IMR-90 (cell line): ENCODE data around the gene KL. TPM values are rescaled to one million over a fixed set of nuclear protein-coding genes. Genes with fewer than 3 reads are reported as not detected.

Experiments used
- ATAC-seq: fragments of 200-7000 bp; cut with Tn5 transposase; 2 replicates; pipeline ENCODE4 v1.9.1; 2020; ENCODE audit warnings: low read depth, mild to moderate bottlenecking, moderate library complexity
- BruUV-seq: library from RNA; stranded (reverse); fragments of 400-500 nt; replicated peaks from 2 replicates; lab custom pipeline; 2021; lab: Mats Ljungman, UMichigan
- CTCF ChIA-PET: fragments of 300-600 bp; formaldehyde crosslinking; extraction: SDS; loops from one replicate; lab custom pipeline; 2021; ENCODE audit warnings: antibody characterized with exemption; lab: Yijun Ruan, JAX
- POLR2A ChIA-PET: fragments of 300-600 bp; sonication (Branson Sonifier 250); formaldehyde crosslinking; loops from one replicate; lab custom pipeline; 2022; ENCODE audit warnings: antibody characterized with exemption; ENCODE audit not compliant: unreplicated experiment; lab: Charles Lee
- DNase-seq: peaks from one replicate; pipeline ENCODE4 v3.0.0; 2013
- H2AFZ ChIP-seq: replicated peaks from 2 replicates; pipeline ENCODE3; 2013; ENCODE audit warnings: low read length, mild to moderate bottlenecking; ENCODE audit not compliant: poor library complexity
- H2AK5ac ChIP-seq: 2 replicates; pipeline ENCODE4 v1.6.1; 2013; ENCODE audit warnings: low read depth, low read length, inconsistent platforms
- H2AK9ac ChIP-seq: replicated peaks from 2 replicates; pipeline ENCODE3; 2013; ENCODE audit warnings: mild to moderate bottlenecking, low read depth, low read length, moderate library complexity; ENCODE audit not compliant: poor library complexity
- H2BK120ac ChIP-seq: 2 replicates; pipeline ENCODE4 v1.6.1; 2013; ENCODE audit warnings: low read depth, low read length, inconsistent platforms
- H2BK15ac ChIP-seq: 3 replicates; pipeline ENCODE4 v1.6.1; 2013; ENCODE audit warnings: low read depth, low read length, inconsistent platforms
- H2BK20ac ChIP-seq: 2 replicates; pipeline ENCODE4 v1.6.1; 2013; ENCODE audit warnings: low read depth, mild to moderate bottlenecking, inconsistent platforms, low read length, moderate library complexity
- H2BK5ac ChIP-seq: 2 replicates; pipeline ENCODE4 v1.6.1; 2013; ENCODE audit warnings: mild to moderate bottlenecking, low read depth, low read length, inconsistent platforms; ENCODE audit not compliant: poor library complexity, severe bottlenecking
- H3K14ac ChIP-seq: replicated peaks from 2 replicates; pipeline ENCODE4 v1.6.1; 2013; ENCODE audit warnings: low read depth, low read length, inconsistent platforms
- H3K18ac ChIP-seq: 2 replicates; pipeline ENCODE4 v1.6.1; 2013; ENCODE audit warnings: low read depth, low read length, control low read depth
- H3K23ac ChIP-seq: 2 replicates; pipeline ENCODE4 v1.6.1; 2013; ENCODE audit warnings: low read depth, low read length, inconsistent platforms
- H3K27ac ChIP-seq: 2 replicates; pipeline ENCODE4 v1.5.1; 2013; ENCODE audit warnings: mild to moderate bottlenecking, control low read depth, low read length; ENCODE audit not compliant: insufficient read depth
- H3K27me3 ChIP-seq: 2 replicates; pipeline ENCODE4 v1.6.1; 2013; ENCODE audit warnings: low read length; ENCODE audit not compliant: control insufficient read depth, insufficient read depth
- H3K36me3 ChIP-seq: 2 replicates; pipeline ENCODE4 v1.6.1; 2013; ENCODE audit warnings: low read length, mixed read lengths; ENCODE audit not compliant: control insufficient read depth, insufficient read depth
- H3K4ac ChIP-seq: 2 replicates; pipeline ENCODE4 v1.6.1; 2013; ENCODE audit warnings: low read depth, low read length, inconsistent platforms
- H3K4me1 ChIP-seq: 2 replicates; pipeline ENCODE4 v1.6.1; 2013; ENCODE audit warnings: low read length, mixed read lengths; ENCODE audit not compliant: control insufficient read depth, insufficient read depth
- H3K4me2 ChIP-seq: 2 replicates; pipeline ENCODE4 v1.6.1; 2013; ENCODE audit warnings: low read depth, mild to moderate bottlenecking, control low read depth, low read length, moderate library complexity
- H3K4me3 ChIP-seq: 2 replicates; pipeline ENCODE4 v1.5.1; 2013; ENCODE audit warnings: low read depth, mild to moderate bottlenecking, control low read depth, low read length, moderate library complexity; ENCODE audit not compliant: insufficient read depth
- H3K56ac ChIP-seq: 2 replicates; pipeline ENCODE4 v1.6.1; 2013; ENCODE audit warnings: low read length, inconsistent platforms; ENCODE audit not compliant: insufficient read depth; ENCODE audit errors: extremely low read depth
- H3K79me1 ChIP-seq, 2 experiments: 2 replicates each; pipeline ENCODE4 v1.6.1; 2013; ENCODE audit warnings: low read length in 2 of 2, inconsistent platforms in 1 of 2, low read depth in 1 of 2
- H3K9ac ChIP-seq: 2 replicates; pipeline ENCODE4 v1.6.1; 2013; ENCODE audit warnings: low read depth, low read length, control low read depth
- H3K9me1 ChIP-seq: 2 replicates; pipeline ENCODE4 v1.6.1; 2013; ENCODE audit warnings: low read length, inconsistent platforms; ENCODE audit not compliant: insufficient read depth
- H3K9me3 ChIP-seq: 2 replicates; pipeline ENCODE4 v1.6.1; 2013; ENCODE audit warnings: low read length; ENCODE audit not compliant: control insufficient read depth, insufficient read depth
- H4K20me1 ChIP-seq: 2 replicates; pipeline ENCODE4 v1.6.1; 2013; ENCODE audit warnings: low read length, inconsistent platforms; ENCODE audit not compliant: insufficient read depth
- H4K5ac ChIP-seq: 2 replicates; pipeline ENCODE4 v1.6.1; 2013; ENCODE audit warnings: mild to moderate bottlenecking, low read depth, low read length, control low read depth
- H4K8ac ChIP-seq, 2 experiments: 2 replicates each; pipeline ENCODE4 v1.6.1; 2013; ENCODE audit warnings: low read depth in 2 of 2, low read length in 2 of 2, control low read depth in 1 of 2, inconsistent platforms in 1 of 2
- H4K91ac ChIP-seq: 2 replicates; pipeline ENCODE4 v1.6.1; 2013; ENCODE audit warnings: low read depth, low read length, inconsistent platforms; ENCODE audit not compliant: insufficient read depth
- BHLHE40 ChIP-seq: fragments of 150-350 bp; IDR thresholded peaks from 2 replicates; pipeline ENCODE4 v1.6.1; 2016; ENCODE audit warnings: mild to moderate bottlenecking, low read depth, low read length
- WGBS, 2 experiments: methylation state at CpG; one replicate each; pipeline versions ENCODE4 v1.1.5 to v1.1.7; 2013; ENCODE audit warnings: missing lambda C conversion rate in 2 of 2; ENCODE audit not compliant: insufficient read length in 1 of 2; ENCODE audit errors: extremely low coverage in 2 of 2; 5-methylcytosine and 5-hydroxymethylcytosine counted together
- dilution Hi-C: fragments of 300-500 bp; cut with HindIII; formaldehyde crosslinking; loops from one replicate; pipeline ENCODE4 v1.14.3; 2018; ENCODE audit warnings: low sequenced_read_pairs; ENCODE audit not compliant: unreplicated experiment
- in situ Hi-C: fragments of 300-500 bp; cut with MboI; formaldehyde crosslinking; loops from 3 replicates; pipeline ENCODE4 v1.14.3; 2019; ENCODE audit warnings: low sequenced_read_pairs, inconsistent platforms, mixed read lengths
- intact Hi-C: fragments of 100-400 bp; cut with micrococcal nuclease; formaldehyde crosslinking; loops from 2 replicates; pipeline ENCODE4 v1.10.0; 2022
- polyA plus RNA-seq, 3 experiments: library from polyadenylated mRNA; depleted of rRNA; stranded (reverse); fragments of >200 nt; gene quantifications; 2 replicates each; pipeline ENCODE4 v1.2.3, GENCODE V29; 2012; ENCODE audit warnings: low replicate concordance in 1 of 3
- total RNA-seq: library from RNA; depleted of rRNA; stranded (reverse); fragments of >200 nt; gene quantifications from 2 replicates; pipeline ENCODE4 v1.2.3, GENCODE V29; 2012
- TF ChIP-seq, protein P1 (sequence below): conservative IDR thresholded peaks from 2 replicates; pipeline ENCODE4 v1.5.1; 2012; ENCODE audit warnings: mild to moderate bottlenecking, low read depth, low read length, improper control_type of control experiment

The KL gene
- total and polyA plus RNA-seq, 2 of the 4 experiments (the other 2 are of a cell fraction), result not detected

DNA sequence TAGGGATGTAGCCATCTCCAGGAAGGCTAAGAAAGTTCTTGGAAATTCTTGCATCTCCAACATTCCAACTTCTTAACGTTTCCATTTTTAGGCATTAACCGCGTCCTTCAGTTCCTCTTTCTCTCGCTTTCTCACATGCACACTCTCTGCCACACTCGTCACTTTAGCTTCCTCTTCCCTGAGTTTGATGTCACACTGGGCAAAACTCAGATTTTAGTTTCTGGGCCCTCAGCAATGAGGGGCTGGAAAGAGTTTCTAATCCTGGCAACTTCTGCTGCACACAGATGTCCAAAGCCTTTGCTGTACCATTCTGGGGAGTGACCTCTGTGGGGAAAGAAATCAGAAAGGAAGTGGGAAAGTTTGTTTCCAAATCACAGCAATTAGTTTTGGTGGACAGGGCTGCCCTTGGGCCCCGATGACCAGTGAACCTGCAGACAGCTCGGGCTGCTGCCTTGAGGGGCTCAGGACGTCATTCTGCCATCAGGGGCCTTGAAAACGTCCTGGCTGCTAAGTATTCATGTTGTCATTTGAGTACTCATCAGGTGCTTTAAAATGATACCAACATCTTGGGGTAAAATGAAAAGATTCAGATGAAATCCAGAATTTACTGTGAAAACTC, 89.3 kb downstream of the KL start:
- Histone ChIP-seq H4K20me1 (peaks cover 11% of the 10 kb centered on the region; the same call in 1 of the 2 replicates), H3K36me3 (peaks cover 47% of the 10 kb centered on the region)

More for the DNA sequence above, 89.3 kb downstream of the KL start:
- Histone ChIP-seq H3K14ac (no peak overlapping the region), H2BK120ac (no peak overlapping the region), H3K4me1 (peaks cover 30% of the 10 kb centered on the region), H3K9me3 (no peaks in the 10 kb centered on the region), H4K91ac (no peak overlapping the region), H2BK5ac (no peak overlapping the region), H2AK9ac (no peak overlapping the region), H2BK15ac (no peak overlapping the region; the same call in 2 of the 3 replicates), H3K4me2 (no peak overlapping the region), H4K8ac (no peak overlapping the region), H3K27me3 (no peaks in the 10 kb centered on the region), H3K9ac (no peak overlapping the region), H3K9me1 (peaks cover 33% of the 10 kb centered on the region), H3K18ac (no peak overlapping the region), H3K4ac (0 out of 2 replicates have a peak overlapping the region, but pooled peaks have one; percentile 8), H3K23ac (no peak overlapping the region), H3K56ac (no peak overlapping the region), H3K79me1 (peaks cover 12 to 39% of the 10 kb centered on the region in 2 experiments), H2AK5ac (0 out of 2 replicates have a peak overlapping the region, but pooled peaks have one; percentile 38), H3K27ac (no peak overlapping the region), H3K4me3 (no peak overlapping the region), H4K5ac (no peak overlapping the region), H2AFZ (no peak overlapping the region), H2BK20ac (no peak overlapping the region)
- in situ Hi-C loops, result no loop called here
- ChIA-PET CTCF (no interaction called here), POLR2A (interaction anchor here (0.6 kb wide), 1 partner anchor 71 kb away, joined by 3 read pairs; no protein-coding TSS in a partner anchor)
- WGBS, 2 experiments, result 76% methylated on average over 6 of the region's 9 CpGs; no CpG with 5 or more reads in 1 of the 2 experiments
- ATAC-seq, result no peak
- DNase-seq, result no peak
- intact Hi-C loops, result loop anchor here (5.0 kb wide), 2 partner anchors 437 to 458 kb away; no protein-coding TSS in a partner anchor
- TF ChIP-seq BHLHE40, result no peak
- TF ChIP-seq, protein P1, sequence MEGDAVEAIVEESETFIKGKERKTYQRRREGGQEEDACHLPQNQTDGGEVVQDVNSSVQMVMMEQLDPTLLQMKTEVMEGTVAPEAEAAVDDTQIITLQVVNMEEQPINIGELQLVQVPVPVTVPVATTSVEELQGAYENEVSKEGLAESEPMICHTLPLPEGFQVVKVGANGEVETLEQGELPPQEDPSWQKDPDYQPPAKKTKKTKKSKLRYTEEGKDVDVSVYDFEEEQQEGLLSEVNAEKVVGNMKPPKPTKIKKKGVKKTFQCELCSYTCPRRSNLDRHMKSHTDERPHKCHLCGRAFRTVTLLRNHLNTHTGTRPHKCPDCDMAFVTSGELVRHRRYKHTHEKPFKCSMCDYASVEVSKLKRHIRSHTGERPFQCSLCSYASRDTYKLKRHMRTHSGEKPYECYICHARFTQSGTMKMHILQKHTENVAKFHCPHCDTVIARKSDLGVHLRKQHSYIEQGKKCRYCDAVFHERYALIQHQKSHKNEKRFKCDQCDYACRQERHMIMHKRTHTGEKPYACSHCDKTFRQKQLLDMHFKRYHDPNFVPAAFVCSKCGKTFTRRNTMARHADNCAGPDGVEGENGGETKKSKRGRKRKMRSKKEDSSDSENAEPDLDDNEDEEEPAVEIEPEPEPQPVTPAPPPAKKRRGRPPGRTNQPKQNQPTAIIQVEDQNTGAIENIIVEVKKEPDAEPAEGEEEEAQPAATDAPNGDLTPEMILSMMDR, result no peak
- BruUV-seq, result no TSS peak
- dilution Hi-C loops, result no loop called here
